B cell (primary cell): ENCODE measurements around the gene LRRN2. TPM values are rescaled to one million over a fixed set of nuclear protein-coding genes. Genes with fewer than 3 reads are reported as not detected.

Source experiments
- ATAC-seq: fragments of 200-7000 bp; cut with Tn5 transposase; one replicate; pipeline ENCODE4 v1.10.0; 2021; ENCODE audit warnings: low read depth, mild to moderate bottlenecking, moderate number of reproducible peaks, moderate library complexity
- CTCF ChIA-PET: fragments of 350-600 bp; sonication (Branson Sonifier 250); formaldehyde crosslinking; loops from one replicate; lab custom pipeline; 2021; ENCODE audit warnings: antibody characterized with exemption, inconsistent platforms; lab: Charles Lee
- POLR2A ChIA-PET: fragments of 350-600 bp; sonication (Branson Sonifier 250); formaldehyde crosslinking; loops from one replicate; lab custom pipeline; 2021; ENCODE audit warnings: antibody characterized with exemption; lab: Charles Lee
- DNase-seq: peaks from one replicate; pipeline ENCODE4 v3.0.0; 2013
- H2AFZ ChIP-seq: 2 replicates; pipeline ENCODE4 v1.6.1; 2012; ENCODE audit warnings: mild to moderate bottlenecking, low read depth, low read length; ENCODE audit not compliant: insufficient read depth, poor library complexity, severe bottlenecking
- H3K27ac ChIP-seq, 2 donors: 1 replicate in 1 of 2; 2 replicates in 1 of 2; pipeline ENCODE4 v1.5.1; 2012 to 2013; ENCODE audit warnings: low read length in 2 of 2, mild to moderate bottlenecking in 2 of 2, moderate library complexity in 1 of 2
- H3K27me3 ChIP-seq, 4 experiments: fragments of 200-600 bp in 1 of 4; sonication (generic) in 1 of 4; replicated peaks in 1 of 4; 1 replicate in 2 of 4; 2 replicates in 2 of 4; pipeline versions ENCODE4 v1.6.1 to v1.7.0; 2013 to 2016; ENCODE audit warnings: low read length in 3 of 4, mild to moderate bottlenecking in 2 of 4, mixed read lengths in 1 of 4, moderate library complexity in 1 of 4; ENCODE audit not compliant: insufficient read depth in 4 of 4, control insufficient read depth in 3 of 4; ENCODE audit errors: control extremely low read depth in 1 of 4
- H3K36me3 ChIP-seq, 2 experiments: replicated peaks in 1 of 2; 1 replicate in 1 of 2; 2 replicates in 1 of 2; pipeline versions ENCODE4 v1.6.1 to v1.7.1; 2013; ENCODE audit warnings: low read length in 1 of 2; ENCODE audit not compliant: insufficient read depth in 2 of 2, control insufficient read depth in 1 of 2; ENCODE audit errors: control extremely low read depth in 1 of 2, extremely low read depth in 1 of 2
- H3K4me1 ChIP-seq, 2 donors: fragments of 200-600 bp in 1 of 2; sonication (generic) in 1 of 2; 1 replicate in 1 of 2; 2 replicates in 1 of 2; pipeline versions ENCODE4 v1.5.1 to v1.6.1; 2013 to 2017; ENCODE audit warnings: low read length in 2 of 2; ENCODE audit not compliant: control insufficient read depth in 2 of 2, insufficient read depth in 2 of 2
- H3K4me2 ChIP-seq: replicated peaks from 2 replicates; pipeline ENCODE3; 2012; ENCODE audit warnings: mild to moderate bottlenecking, low read depth, low read length; ENCODE audit not compliant: poor library complexity, severe bottlenecking
- H3K4me3 ChIP-seq, 5 experiments: fragments of 200-600 bp in 1 of 5; sonication (generic) in 1 of 5; 1 replicate in 3 of 5; 2 replicates in 2 of 5; pipeline versions ENCODE4 v1.5.1 to v1.7.0; 2011 to 2016; ENCODE audit warnings: low read length in 4 of 5, mild to moderate bottlenecking in 4 of 5, low read depth in 2 of 5, control low read depth in 1 of 5, moderate library complexity in 1 of 5; ENCODE audit not compliant: insufficient read depth in 1 of 5; ENCODE audit errors: control extremely low read depth in 1 of 5, extremely low read depth in 1 of 5
- H3K79me2 ChIP-seq: fragments of 200-600 bp; sonication (generic); one replicate; pipeline ENCODE4 v1.6.0; 2016; ENCODE audit warnings: low read length; ENCODE audit not compliant: control insufficient read depth, insufficient read depth
- H3K9ac ChIP-seq: fragments of 200-600 bp; sonication (generic); 2 replicates; pipeline ENCODE4 v1.6.1; 2017; ENCODE audit warnings: mild to moderate bottlenecking, low read length, moderate library complexity
- H3K9me3 ChIP-seq, 3 donors: one replicate each; pipeline versions ENCODE4 v1.6.1 to v1.7.1; 2013; ENCODE audit warnings: low read length in 2 of 3; ENCODE audit not compliant: control insufficient read depth in 2 of 3, insufficient read depth in 1 of 3; ENCODE audit errors: control extremely low read depth in 1 of 3
- H4K20me1 ChIP-seq: 2 replicates; pipeline ENCODE4 v1.6.0; 2012; ENCODE audit warnings: mild to moderate bottlenecking, low read length; ENCODE audit not compliant: insufficient read depth, control insufficient read depth, poor library complexity, severe bottlenecking
- H3K27ac Mint-ChIP-seq: one replicate; pipeline ENCODE4 v1.8.0; 2021; ENCODE audit warnings: mixed read lengths
- H3K27me3 Mint-ChIP-seq: one replicate; pipeline ENCODE4 v1.8.0; 2021; ENCODE audit warnings: mixed read lengths
- H3K4me1 Mint-ChIP-seq: one replicate; pipeline ENCODE4 v1.8.0; 2021; ENCODE audit warnings: mixed read lengths
- H3K4me3 Mint-ChIP-seq: one replicate; pipeline ENCODE4 v1.8.0; 2021; ENCODE audit warnings: mixed read lengths
- H3K9me3 Mint-ChIP-seq: one replicate; pipeline ENCODE4 v1.8.0; 2022; ENCODE audit warnings: mixed read lengths; ENCODE audit not compliant: insufficient read depth
- CTCF ChIP-seq: fragments of 200-600 bp; IDR thresholded peaks from one replicate; pipeline ENCODE4 v1.8.0; 2022; ENCODE audit warnings: antibody characterized with exemption, mild to moderate bottlenecking
- EZH2 ChIP-seq: IDR thresholded peaks from 2 replicates; pipeline ENCODE4 v1.6.1; 2012; ENCODE audit warnings: borderline replicate concordance, low read depth, mild to moderate bottlenecking, moderate library complexity, low read length; ENCODE audit not compliant: insufficient read depth, poor library complexity, severe bottlenecking
- WGBS: methylation state at CpG from one replicate; pipeline ENCODE4 v1.1.5; 2013; ENCODE audit warnings: missing lambda C conversion rate; ENCODE audit not compliant: insufficient coverage; 5-methylcytosine and 5-hydroxymethylcytosine counted together
- intact Hi-C: fragments of 100-400 bp; cut with micrococcal nuclease; formaldehyde crosslinking; loops from one replicate; pipeline ENCODE4 v1.10.0; 2022
- polyA plus RNA-seq: library from polyadenylated mRNA; depleted of rRNA; stranded (reverse); fragments of >200 nt; gene quantifications from 2 replicates; pipeline ENCODE4 v1.2.3, GENCODE V29; 2012
- total RNA-seq, 2 donors: library from RNA; stranded (reverse); fragments of 120-200 nt in 1 of 2; gene quantifications; 1 replicate in 1 of 2; 2 replicates in 1 of 2; pipeline versions ENCODE4 v1.2.3 to v1.2.4, GENCODE V29; 2013 to 2022

LRRN2 gene
- total and polyA plus RNA-seq, 2 donors (not counting 1 experiment from before 2014, with no cell fraction given), result not detected

DNA sequence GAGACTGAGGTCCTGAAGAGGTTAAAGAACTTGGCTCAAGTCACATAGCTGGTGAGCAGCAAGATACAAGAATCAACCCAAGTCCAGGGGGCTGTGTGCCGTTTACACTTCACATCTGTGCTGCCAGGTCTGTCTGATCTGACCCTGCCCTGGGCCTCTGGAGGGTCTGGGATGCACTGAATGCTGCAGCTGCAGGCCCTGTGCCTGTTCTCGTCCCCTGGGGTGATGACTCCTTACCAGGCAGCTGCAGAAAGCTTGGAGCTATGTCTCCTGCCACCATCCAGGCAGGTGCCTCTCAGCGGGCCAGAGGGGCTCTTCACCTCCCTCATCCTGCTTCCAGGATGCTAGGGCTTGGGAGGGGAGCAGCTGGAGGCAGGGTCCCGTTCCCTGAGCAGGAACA, 63.5 kb downstream of the LRRN2 start:
- Mint-ChIP-seq H3K4me1 (no peaks in the 10 kb centered on the region), H3K9me3 (no peaks in the 10 kb centered on the region), H3K4me3 (no peak overlapping the region), H3K27me3 (no peaks in the 10 kb centered on the region), H3K27ac (no peak overlapping the region)
- no peak overlapping the region for H3K4me2 ChIP-seq
- ChIA-PET CTCF (interaction anchor here (0.8 to 0.9 kb wide), 2 partner anchors 56 to 142 kb away, joined by 3 to 4 read pairs; no protein-coding TSS in a partner anchor), POLR2A (no interaction called here)
- no peak overlapping the region for H3K9ac ChIP-seq
- intact Hi-C loops, result loop anchor here (10.0 kb wide), 1 partner anchor 57 kb away; no protein-coding TSS in a partner anchor
- no peaks in the 10 kb centered on the region for H3K27me3 ChIP-seq
- H3K4me1 ChIP-seq, result no peaks in the 10 kb centered on the region
- no peaks in the 10 kb centered on the region for H3K79me2 ChIP-seq
- no peaks in the 10 kb centered on the region for H3K36me3 ChIP-seq
- no peak overlapping the region for H3K27ac ChIP-seq
- H2AFZ ChIP-seq, result no peak overlapping the region
- H3K4me3 ChIP-seq, result no peak overlapping the region
- no peaks in the 10 kb centered on the region for H3K9me3 ChIP-seq
- H4K20me1 ChIP-seq, result no peaks in the 10 kb centered on the region
- no peak for DNase-seq
- 80% methylated on average over 3 of the region's 4 CpGs for WGBS
- TF ChIP-seq EZH2 (no peak), CTCF (no peak)
- ATAC-seq, result no peak

- no peak overlapping the region for H2AFZ ChIP-seq
- no peaks in the 10 kb centered on the region for H3K36me3 ChIP-seq
- H3K79me2 ChIP-seq, result no peaks in the 10 kb centered on the region
- H3K4me3 ChIP-seq, result no peak overlapping the region
- no peak overlapping the region for H3K27ac ChIP-seq
- H3K27me3 ChIP-seq, result no peaks in the 10 kb centered on the region
- H3K9me3 ChIP-seq, result no peaks in the 10 kb centered on the region
- ChIA-PET POLR2A (no interaction called here), CTCF (interaction anchor here (0.8 to 0.9 kb wide), 2 partner anchors 56 to 142 kb away, joined by 3 to 4 read pairs; no protein-coding TSS in a partner anchor)
- no peaks in the 10 kb centered on the region for H4K20me1 ChIP-seq
- ATAC-seq (no peak), DNase-seq (no peak)
- no CpG with 5 or more reads among the region's 3 CpGs for WGBS
- Mint-ChIP-seq H3K4me3 (no peak overlapping the region), H3K27ac (no peak overlapping the region), H3K27me3 (no peaks in the 10 kb centered on the region), H3K4me1 (no peaks in the 10 kb centered on the region), H3K9me3 (no peaks in the 10 kb centered on the region)
- no peaks in the 10 kb centered on the region for H3K4me1 ChIP-seq
- TF ChIP-seq CTCF, result no peak
- H3K9ac ChIP-seq, result no peak overlapping the region
- intact Hi-C loops, result loop anchor here (10.0 kb wide), 1 partner anchor 57 kb away; no protein-coding TSS in a partner anchor
- H3K4me2 ChIP-seq, result no peak overlapping the region
Observed at GRCh38 chr1:204621396-204621795, 64.1 kb downstream of the LRRN2 start.
